ENCODE measurements around the gene ZNF521. TPM values are rescaled to one million over a fixed set of nuclear protein-coding genes. Genes with fewer than 3 reads are reported as not detected.

Gene ZNF521
- total and polyA plus RNA-seq, 4 donors: 0.50 to 3.7 (median 1.5) TPM

DNA sequence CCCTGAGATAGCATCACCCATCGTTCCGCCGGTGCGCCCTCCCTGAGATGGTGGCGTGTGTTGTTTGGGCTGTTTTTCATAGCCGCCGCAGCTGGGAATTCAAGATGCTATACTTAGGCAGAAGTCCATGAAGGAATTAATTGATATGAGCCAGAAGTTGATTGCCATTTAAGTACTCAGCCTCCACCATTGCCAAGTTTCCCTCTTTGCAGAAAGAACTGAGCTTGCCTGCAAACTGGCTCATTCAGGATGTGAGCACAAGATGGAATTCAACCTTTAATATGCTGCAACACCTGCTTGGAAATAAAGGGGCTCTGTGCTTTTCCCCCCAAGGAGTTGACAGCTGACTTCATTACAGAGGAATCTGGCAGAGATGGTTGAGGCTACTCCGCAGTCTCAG is 295.5 kb downstream of the ZNF521 start:
- no peak for DNase-seq (ENCODE audit: low spot score)
- H3K4me3 ChIP-seq (ENCODE audit: low read depth in 1 of 3, low read length in 3 of 3): no peak overlapping the region
- TF ChIP-seq, protein P1, sequence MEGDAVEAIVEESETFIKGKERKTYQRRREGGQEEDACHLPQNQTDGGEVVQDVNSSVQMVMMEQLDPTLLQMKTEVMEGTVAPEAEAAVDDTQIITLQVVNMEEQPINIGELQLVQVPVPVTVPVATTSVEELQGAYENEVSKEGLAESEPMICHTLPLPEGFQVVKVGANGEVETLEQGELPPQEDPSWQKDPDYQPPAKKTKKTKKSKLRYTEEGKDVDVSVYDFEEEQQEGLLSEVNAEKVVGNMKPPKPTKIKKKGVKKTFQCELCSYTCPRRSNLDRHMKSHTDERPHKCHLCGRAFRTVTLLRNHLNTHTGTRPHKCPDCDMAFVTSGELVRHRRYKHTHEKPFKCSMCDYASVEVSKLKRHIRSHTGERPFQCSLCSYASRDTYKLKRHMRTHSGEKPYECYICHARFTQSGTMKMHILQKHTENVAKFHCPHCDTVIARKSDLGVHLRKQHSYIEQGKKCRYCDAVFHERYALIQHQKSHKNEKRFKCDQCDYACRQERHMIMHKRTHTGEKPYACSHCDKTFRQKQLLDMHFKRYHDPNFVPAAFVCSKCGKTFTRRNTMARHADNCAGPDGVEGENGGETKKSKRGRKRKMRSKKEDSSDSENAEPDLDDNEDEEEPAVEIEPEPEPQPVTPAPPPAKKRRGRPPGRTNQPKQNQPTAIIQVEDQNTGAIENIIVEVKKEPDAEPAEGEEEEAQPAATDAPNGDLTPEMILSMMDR (IDR thresholded peaks at IDR 0.05; ENCODE audit: low read depth, low read length, missing input control): no peak
- TF ChIP-seq ATF3 (IDR thresholded peaks at IDR 0.05) (no peak), ZBTB33 (IDR thresholded peaks at IDR 0.05) (no peak), YY1 (IDR thresholded peaks at IDR 0.05) (no peak), HNF4G (IDR thresholded peaks at IDR 0.05) (no peak), REST (IDR thresholded peaks at IDR 0.05) (no peak), RXRA (IDR thresholded peaks at IDR 0.05) (no peak), HNF4A (conservative IDR thresholded peaks at IDR 0.05) (no peak), FOXA1 (IDR thresholded peaks at IDR 0.05) (no peak), JUND (IDR thresholded peaks at IDR 0.05) (no peak), FOXA2 (IDR thresholded peaks at IDR 0.05) (no peak), GABPA (IDR thresholded peaks at IDR 0.05 in 1 of 2, conservative IDR thresholded peaks at IDR 0.05 in 1 of 2) (no peak), EGR1 (IDR thresholded peaks at IDR 0.05; ENCODE audit: low read depth in 2 of 2) (no peak), TAF1 (conservative IDR thresholded peaks at IDR 0.05) (no peak), NR2F2 (IDR thresholded peaks at IDR 0.05) (no peak), SP1 (IDR thresholded peaks at IDR 0.05) (no peak), RAD21 (IDR thresholded peaks at IDR 0.05) (no peak)
- TF ChIP-seq, protein P2, sequence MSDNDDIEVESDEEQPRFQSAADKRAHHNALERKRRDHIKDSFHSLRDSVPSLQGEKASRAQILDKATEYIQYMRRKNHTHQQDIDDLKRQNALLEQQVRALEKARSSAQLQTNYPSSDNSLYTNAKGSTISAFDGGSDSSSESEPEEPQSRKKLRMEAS (IDR thresholded peaks at IDR 0.05): no peak
- H3K4me1 ChIP-seq (ENCODE audit: control insufficient read depth in 4 of 4, insufficient read depth in 4 of 4, low read length in 3 of 4): no peaks in the 10 kb centered on the region
- H3K36me3 ChIP-seq (ENCODE audit: control insufficient read depth in 4 of 4, insufficient read depth in 3 of 4, low read depth in 1 of 4, low read length in 3 of 4): no peaks in the 10 kb centered on the region
- WGBS: 83% methylated on average over 8 of the region's 8 CpGs
- no peak overlapping the region for H3K9ac ChIP-seq (ENCODE audit: low read depth in 1 of 2, low read length in 2 of 2)
- no peaks in the 10 kb centered on the region for H3K9me3 ChIP-seq (ENCODE audit: control insufficient read depth in 4 of 4, low read length in 3 of 4)
- H3K27me3 ChIP-seq (ENCODE audit: control insufficient read depth in 4 of 4, insufficient read depth in 4 of 4, low read length in 3 of 4): no peaks in the 10 kb centered on the region
- H3K27ac ChIP-seq (ENCODE audit: low read depth in 1 of 2, low read length in 2 of 2): no peak overlapping the region
